Measurements from ENCODE around the gene ADIPOR1. TPM values are rescaled to one million over a fixed set of nuclear protein-coding genes. Genes with fewer than 3 reads are reported as not detected.

ADIPOR1 gene
- total and polyA plus RNA-seq, 10 donors: 34.0 to 167 (median 98.2) TPM

DNA sequence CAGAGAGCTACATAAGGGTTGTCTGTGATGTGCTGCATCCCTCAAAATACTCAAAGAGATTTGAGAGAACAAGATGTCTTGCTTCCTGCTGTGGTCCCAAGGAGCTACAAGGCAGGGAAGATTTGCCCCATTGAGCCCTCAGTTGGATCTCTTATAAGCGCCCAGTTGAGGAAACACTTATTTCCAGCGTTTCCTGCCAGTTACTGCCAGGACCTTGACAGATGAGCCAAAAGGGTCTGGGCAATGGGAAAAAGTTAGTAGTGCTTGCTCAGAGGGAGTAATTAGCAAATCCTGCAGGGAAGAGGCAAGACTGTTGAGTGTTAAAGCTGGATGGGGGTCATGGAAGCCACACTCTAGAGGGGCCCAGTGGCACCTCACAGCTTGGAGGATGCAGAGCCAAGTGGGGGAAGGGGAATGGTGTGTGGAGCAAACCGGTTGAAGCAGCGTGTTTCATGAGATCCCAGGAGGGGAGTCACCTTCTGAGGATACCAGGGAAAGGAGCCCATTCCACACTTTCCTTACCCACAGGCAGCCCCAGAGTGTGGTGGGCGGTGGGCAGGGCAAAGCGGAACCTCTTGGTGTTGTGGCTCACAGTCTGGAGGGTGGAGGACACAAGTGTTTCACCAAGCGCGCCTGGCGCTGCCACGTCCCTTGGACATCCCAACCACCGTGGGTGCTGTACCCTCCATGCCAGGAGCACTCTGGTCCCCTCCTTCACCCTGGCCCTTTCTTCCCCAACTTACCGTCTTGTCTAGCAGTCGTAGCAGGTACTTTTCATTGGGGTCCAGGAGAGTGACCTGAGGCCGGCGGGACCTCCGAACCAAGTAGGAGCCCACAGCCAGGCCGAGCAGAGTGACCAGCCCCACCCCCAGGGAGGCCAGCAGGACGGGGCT, 8.1 kb upstream of the ADIPOR1 start:
- H3K4me1 ChIP-seq: peaks cover 15 to 55% (median 37%) of the 10 kb centered on the region in 6 donors
- no peaks in the 10 kb centered on the region for H3K9me3 ChIP-seq
- peaks cover 0 to 45% (median 21%) of the 10 kb centered on the region in 6 donors for H3K36me3 ChIP-seq
- WGBS, 5 donors: 41 to 58% (median 45%) methylated on average over 16 to 18 of the region's 18 CpGs
- no peak for TF ChIP-seq POLR2A (IDR thresholded peaks at IDR 0.05)
- TF ChIP-seq CTCF (IDR thresholded peaks at IDR 0.05 in 8 of 11, conservative IDR thresholded peaks at IDR 0.05 in 3 of 11): no peak
- no peaks in the 10 kb centered on the region for H3K27me3 ChIP-seq (replicated peaks in 1 of 7)
- H3K4me3 ChIP-seq: peak overlapping the region; percentile 51 to 94 (median 71)
- H3K27ac ChIP-seq: peak overlapping the region; percentile 83 to 95 (median 90)
- intact Hi-C loops (cut with DNase I; ENCODE audit: low total_unique reads): no loop called here
- no peak for DNase-seq

GRCh38 chr1:202965422-202965821, 7.3 kb upstream of the ADIPOR1 start:
- TF ChIP-seq POLR2A (IDR thresholded peaks at IDR 0.05) (no peak), POLR2AphosphoS5 (IDR thresholded peaks at IDR 0.05) (no peak), CTCF (IDR thresholded peaks at IDR 0.05 in 8 of 11, conservative IDR thresholded peaks at IDR 0.05 in 3 of 11) (no peak)
- Histone ChIP-seq H3K4me3 (no peak overlapping the region), H3K36me3 (peaks cover 0 to 50% (median 21%) of the 10 kb centered on the region in 6 donors), H3K27me3 (replicated peaks in 1 of 7) (no peaks in the 10 kb centered on the region), H3K4me1 (peaks cover 15 to 54% (median 37%) of the 10 kb centered on the region in 6 donors), H3K9me3 (no peaks in the 10 kb centered on the region), H3K27ac (peak overlapping the region in 2 of 8 donors; percentile 12 to 95)
- 83 to 94% (median 85%) methylated on average over 3 of the region's 3 CpGs for WGBS, 5 donors
- intact Hi-C loops (cut with DNase I; ENCODE audit: low total_unique reads): no loop called here
- DNase-seq: no peak

DNA sequence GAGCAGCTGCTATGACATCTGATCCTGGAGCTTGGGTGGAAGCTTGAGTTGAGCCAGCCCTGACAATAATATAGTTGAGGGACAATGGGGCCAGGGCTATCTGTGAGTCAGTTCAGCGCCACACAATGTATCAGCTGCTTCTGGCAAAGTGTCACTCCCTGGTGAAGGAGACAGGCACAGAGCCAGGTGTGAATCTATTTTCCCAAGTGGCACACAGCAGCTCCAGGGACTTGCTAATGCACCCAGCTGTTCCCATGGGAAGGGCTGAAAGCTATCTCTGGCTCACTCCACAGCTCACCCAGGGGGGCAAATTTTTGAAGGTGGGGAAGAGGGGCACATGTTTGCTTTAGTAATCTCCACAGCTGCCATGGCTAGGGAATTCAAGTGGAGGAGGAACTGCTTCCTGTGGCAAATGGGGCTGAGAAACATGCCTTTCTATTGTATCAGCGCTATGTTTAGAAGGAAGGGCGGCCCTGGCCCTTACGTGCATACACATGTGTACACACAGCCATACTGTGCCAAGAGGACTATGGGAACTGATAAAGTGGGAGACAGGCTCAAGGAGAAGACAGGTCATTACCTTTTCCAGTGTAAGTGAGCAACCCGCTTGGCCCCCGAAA, 6.8 kb upstream of the ADIPOR1 start:
- H3K27me3 ChIP-seq (replicated peaks in 1 of 7): no peaks in the 10 kb centered on the region
- TF ChIP-seq POLR2A (IDR thresholded peaks at IDR 0.05): no peak
- no peak for TF ChIP-seq POLR2AphosphoS5 (IDR thresholded peaks at IDR 0.05)
- no peak for TF ChIP-seq CTCF (IDR thresholded peaks at IDR 0.05 in 8 of 11, conservative IDR thresholded peaks at IDR 0.05 in 3 of 11)
- DNase-seq: no peak
- peaks cover 15 to 48% (median 36%) of the 10 kb centered on the region in 6 donors for H3K4me1 ChIP-seq
- H3K4me3 ChIP-seq: no peak overlapping the region
- peak overlapping the region in 1 of 8 donors; percentile 12 for H3K27ac ChIP-seq
- intact Hi-C loops (cut with DNase I; ENCODE audit: low total_unique reads): no loop called here
- H3K36me3 ChIP-seq: peaks cover 0 to 50% (median 21%) of the 10 kb centered on the region in 6 donors
- H3K9me3 ChIP-seq: no peaks in the 10 kb centered on the region
- 92 to 97% (median 96%) methylated on average over 6 of the region's 6 CpGs for WGBS, 5 donors

Measured in spleen (tissue), 11 donors.